SU-DHL-6 (cell line): ENCODE results near the gene NTSR1.

Experiments
- EZH2phosphoT487 ChIP-seq: fragments of 200-600 bp; sonication (generic), shearing (Covaris generic); conservative IDR thresholded peaks from 2 replicates; pipeline ENCODE4 v1.6.1; 2018; ENCODE audit warnings: mild to moderate bottlenecking, antibody characterized with exemption, low read length, moderate library complexity, mixed read lengths
- TF ChIP-seq, protein P1 (sequence below): fragments of 200-600 bp; sonication (generic); IDR thresholded peaks from one replicate; pipeline ENCODE4 v1.5.1; 2017; ENCODE audit warnings: antibody characterized with exemption, mild to moderate bottlenecking, low read length, moderate library complexity; ENCODE audit not compliant: insufficient read depth, poor library complexity, severe bottlenecking

GRCh38 chr20:62765432-62766070 is 56.9 kb downstream of the NTSR1 start:
- TF ChIP-seq EZH2phosphoT487: no peak
- TF ChIP-seq, protein P1, sequence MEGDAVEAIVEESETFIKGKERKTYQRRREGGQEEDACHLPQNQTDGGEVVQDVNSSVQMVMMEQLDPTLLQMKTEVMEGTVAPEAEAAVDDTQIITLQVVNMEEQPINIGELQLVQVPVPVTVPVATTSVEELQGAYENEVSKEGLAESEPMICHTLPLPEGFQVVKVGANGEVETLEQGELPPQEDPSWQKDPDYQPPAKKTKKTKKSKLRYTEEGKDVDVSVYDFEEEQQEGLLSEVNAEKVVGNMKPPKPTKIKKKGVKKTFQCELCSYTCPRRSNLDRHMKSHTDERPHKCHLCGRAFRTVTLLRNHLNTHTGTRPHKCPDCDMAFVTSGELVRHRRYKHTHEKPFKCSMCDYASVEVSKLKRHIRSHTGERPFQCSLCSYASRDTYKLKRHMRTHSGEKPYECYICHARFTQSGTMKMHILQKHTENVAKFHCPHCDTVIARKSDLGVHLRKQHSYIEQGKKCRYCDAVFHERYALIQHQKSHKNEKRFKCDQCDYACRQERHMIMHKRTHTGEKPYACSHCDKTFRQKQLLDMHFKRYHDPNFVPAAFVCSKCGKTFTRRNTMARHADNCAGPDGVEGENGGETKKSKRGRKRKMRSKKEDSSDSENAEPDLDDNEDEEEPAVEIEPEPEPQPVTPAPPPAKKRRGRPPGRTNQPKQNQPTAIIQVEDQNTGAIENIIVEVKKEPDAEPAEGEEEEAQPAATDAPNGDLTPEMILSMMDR: no peak
